ENCODE measurements around the gene GSG1L.
A peak's percentile ranks its signal among the peaks of the same experiment; 100 is the strongest.

Gene GSG1L

GRCh38 chr16:28042811-28043210 is 20.7 kb downstream of the GSG1L start:
- Histone ChIP-seq H3K4me1 (no peaks in the 10 kb centered on the region), H3K27me3 (no peaks in the 10 kb centered on the region), H4K20me1 (no peaks in the 10 kb centered on the region), H3K4me3 (no peak overlapping the region), H3K36me3 (no peaks in the 10 kb centered on the region), H3K9ac (no peak overlapping the region), H3K27ac (no peak overlapping the region), H3K9me3 (replicated peaks in 1 of 11) (peaks cover 0 to 2% (median under 1%) of the 10 kb centered on the region in 11 experiments; a peak in 3 of 22 replicates), H3K4me2 (no peak overlapping the region)
- no peak for TF ChIP-seq Cebpa-rat (IDR thresholded peaks at IDR 0.05)

DNA sequence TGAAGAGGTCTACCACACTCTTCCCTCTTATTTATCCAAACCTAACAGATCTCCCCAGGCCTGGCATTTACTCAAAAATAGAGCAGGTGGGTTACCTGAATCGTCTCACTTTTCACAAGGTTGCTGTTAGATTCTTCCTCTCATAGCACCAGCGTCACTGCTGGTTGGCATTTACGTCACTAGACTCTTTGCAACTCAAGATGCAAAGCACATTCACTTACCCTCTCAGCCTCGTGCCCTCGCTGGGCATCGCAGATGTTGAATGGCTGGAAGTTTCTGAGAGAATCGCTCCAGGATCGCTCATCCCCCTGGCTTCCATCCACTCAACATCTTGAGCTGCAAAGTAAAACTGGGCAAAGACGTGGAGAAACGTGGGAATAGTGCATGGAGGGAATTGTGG is 21.9 kb downstream of the GSG1L start:
- no peak for TF ChIP-seq Cebpa-rat (IDR thresholded peaks at IDR 0.05)
- H3K4me3 ChIP-seq, result no peak overlapping the region
- no peak overlapping the region for H3K4me2 ChIP-seq
- no peaks in the 10 kb centered on the region for H3K27me3 ChIP-seq
- no peaks in the 10 kb centered on the region for H3K4me1 ChIP-seq
- no peak overlapping the region for H3K27ac ChIP-seq
- no peak overlapping the region for H3K9ac ChIP-seq
- H3K36me3 ChIP-seq, result no peaks in the 10 kb centered on the region
- H4K20me1 ChIP-seq, result no peaks in the 10 kb centered on the region
- H3K9me3 ChIP-seq (replicated peaks in 1 of 11), result no peaks in the 10 kb centered on the region

GRCh38 chr16:28040039-28040438 is 23.5 kb downstream of the GSG1L start:
- Histone ChIP-seq H3K9me3 (replicated peaks in 1 of 11) (no peaks in the 10 kb centered on the region), H3K9ac (no peak overlapping the region), H3K27me3 (no peaks in the 10 kb centered on the region), H3K4me3 (no peak overlapping the region), H3K4me2 (no peak overlapping the region), H3K27ac (no peak overlapping the region), H3K36me3 (no peaks in the 10 kb centered on the region), H3K4me1 (peaks cover 0 to 12% (median 9%) of the 10 kb centered on the region in 10 experiments; a peak in 14 of 20 replicates), H4K20me1 (no peaks in the 10 kb centered on the region)
- no peak for TF ChIP-seq Cebpa-rat (IDR thresholded peaks at IDR 0.05)

DNA sequence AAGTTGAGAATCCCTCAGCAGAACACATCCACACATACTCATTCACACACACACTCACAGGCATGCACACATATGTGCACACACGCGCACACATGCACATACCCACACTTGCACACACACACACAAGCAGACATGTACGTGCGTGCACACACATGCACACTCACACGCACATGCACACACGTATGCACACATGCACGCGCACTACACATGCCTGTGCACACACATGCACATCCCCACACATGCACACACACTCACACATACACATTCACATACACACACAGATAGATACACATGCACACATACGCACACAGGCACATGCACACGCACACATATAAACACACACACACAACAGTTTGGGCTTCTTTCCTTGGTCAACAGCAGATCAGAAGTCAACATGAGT is 24.0 kb downstream of the GSG1L start:
- TF ChIP-seq Cebpa-rat (IDR thresholded peaks at IDR 0.05), result no peak

GRCh38 chr16:28038409-28038808 is 25.1 kb downstream of the GSG1L start:
- Histone ChIP-seq H3K27me3 (no peaks in the 10 kb centered on the region), H3K9me3 (replicated peaks in 1 of 11) (no peaks in the 10 kb centered on the region), H3K4me3 (no peak overlapping the region), H3K36me3 (no peaks in the 10 kb centered on the region), H4K20me1 (no peaks in the 10 kb centered on the region), H3K9ac (no peak overlapping the region), H3K27ac (no peak overlapping the region), H3K4me2 (no peak overlapping the region), H3K4me1 (peaks cover 0 to 16% (median 9%) of the 10 kb centered on the region in 10 experiments; a peak in 14 of 20 replicates)
- TF ChIP-seq Cebpa-rat (IDR thresholded peaks at IDR 0.05), result no peak

More for the DNA sequence above, 24.0 kb downstream of the GSG1L start:
- Histone ChIP-seq H3K4me2 (no peak overlapping the region), H3K9me3 (replicated peaks in 1 of 11) (no peaks in the 10 kb centered on the region), H3K9ac (no peak overlapping the region), H3K27ac (no peak overlapping the region), H3K4me1 (peaks cover 0 to 16% (median 9%) of the 10 kb centered on the region in 10 experiments; a peak in 14 of 20 replicates), H3K27me3 (no peaks in the 10 kb centered on the region), H4K20me1 (no peaks in the 10 kb centered on the region), H3K4me3 (no peak overlapping the region), H3K36me3 (no peaks in the 10 kb centered on the region)

DNA sequence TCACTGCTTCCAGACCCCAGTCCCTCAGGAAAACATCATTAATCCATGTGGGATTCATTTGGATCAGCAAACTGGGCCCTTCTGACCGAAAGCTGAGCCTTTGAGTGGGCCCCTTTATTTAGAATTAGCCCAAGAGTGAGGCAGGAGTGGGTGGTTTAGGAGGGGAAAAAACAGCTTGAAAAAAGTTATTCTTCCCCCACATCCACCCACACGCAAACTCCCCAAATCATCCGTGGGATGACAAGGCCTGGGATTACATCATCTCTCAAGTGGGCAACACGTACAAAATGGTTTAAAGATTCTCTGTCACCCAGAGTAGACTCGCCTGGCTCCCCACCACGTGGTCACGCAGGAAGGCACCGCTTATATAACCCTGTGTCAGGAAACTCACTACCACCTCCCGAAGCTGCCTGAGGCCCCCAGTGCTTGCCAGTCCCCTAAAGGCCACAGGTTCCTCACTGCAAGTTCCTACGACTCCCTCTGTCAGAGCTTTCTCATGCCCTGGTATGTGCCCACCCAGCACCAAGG is 27.6 kb downstream of the GSG1L start:
- no peaks in the 10 kb centered on the region for H3K27me3 ChIP-seq
- H3K4me3 ChIP-seq, result no peak overlapping the region
- no peaks in the 10 kb centered on the region for H4K20me1 ChIP-seq
- no peak overlapping the region for H3K9ac ChIP-seq
- H3K36me3 ChIP-seq, result no peaks in the 10 kb centered on the region
- no peak for TF ChIP-seq Cebpa-rat (IDR thresholded peaks at IDR 0.05)
- H3K9me3 ChIP-seq (replicated peaks in 1 of 11), result no peaks in the 10 kb centered on the region
- H3K4me2 ChIP-seq, result peak overlapping the region in 9 of 11 experiments; percentile 7 to 51 (median 26); a peak in 12 of 22 replicates
- no peak overlapping the region for H3K27ac ChIP-seq
- peaks cover 0 to 25% (median 10%) of the 10 kb centered on the region in 10 experiments; a peak in 16 of 20 replicates for H3K4me1 ChIP-seq

- Histone ChIP-seq H3K36me3 (no peaks in the 10 kb centered on the region), H3K9me3 (replicated peaks in 1 of 11) (no peaks in the 10 kb centered on the region), H4K20me1 (no peaks in the 10 kb centered on the region), H3K9ac (no peak overlapping the region), H3K4me2 (no peak overlapping the region), H3K4me1 (peaks cover 0 to 25% (median 10%) of the 10 kb centered on the region in 10 experiments; a peak in 16 of 20 replicates), H3K27ac (no peak overlapping the region), H3K4me3 (no peak overlapping the region), H3K27me3 (no peaks in the 10 kb centered on the region)
- no peak for TF ChIP-seq Cebpa-rat (IDR thresholded peaks at IDR 0.05)
These were observed 29.6 kb downstream of the GSG1L start for GRCh38 chr16:28033870-28034269.

DNA sequence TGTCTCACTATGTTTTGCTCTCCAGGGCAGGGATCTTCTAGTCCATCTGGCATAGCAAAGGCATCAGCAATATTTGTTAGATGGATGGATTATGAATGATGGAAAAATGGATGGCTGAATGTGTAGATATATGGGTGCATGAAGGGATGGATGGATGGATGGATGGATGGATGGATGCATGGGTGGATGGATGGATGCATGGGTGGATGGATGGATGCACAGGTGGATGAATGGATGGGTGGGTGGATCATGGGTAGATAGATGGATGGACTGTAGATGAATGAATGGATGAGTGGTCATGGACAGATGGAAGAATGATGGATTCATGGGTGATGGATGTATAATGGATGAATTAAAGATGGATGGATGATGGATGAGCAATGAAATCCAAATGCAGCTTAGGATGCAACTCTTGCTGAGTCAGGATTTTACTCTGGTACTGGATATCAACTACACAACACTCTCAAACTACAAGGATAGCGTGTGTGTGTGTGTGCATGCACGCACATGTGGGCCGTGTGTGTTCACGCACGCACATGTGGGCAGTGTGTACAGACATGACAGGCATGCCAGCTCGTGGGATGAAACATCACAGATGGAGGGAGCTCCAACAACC is 34.0 kb downstream of the GSG1L start:
- TF ChIP-seq Cebpa-rat (IDR thresholded peaks at IDR 0.05), result no peak
- Histone ChIP-seq H3K4me1 (peaks cover 0 to 9% (median 2%) of the 10 kb centered on the region in 10 experiments; a peak in 4 of 20 replicates), H3K36me3 (no peaks in the 10 kb centered on the region), H3K27me3 (no peaks in the 10 kb centered on the region), H3K4me2 (no peak overlapping the region), H3K27ac (no peak overlapping the region), H4K20me1 (no peaks in the 10 kb centered on the region), H3K4me3 (no peak overlapping the region), H3K9ac (no peak overlapping the region), H3K9me3 (replicated peaks in 1 of 11) (peaks cover 0 to 9% (median 0%) of the 10 kb centered on the region in 11 experiments; a peak in 3 of 22 replicates)

GRCh38 chr16:28027055-28027454 is 36.5 kb downstream of the GSG1L start:
- no peaks in the 10 kb centered on the region for H3K27me3 ChIP-seq
- TF ChIP-seq Cebpa-rat (IDR thresholded peaks at IDR 0.05), result no peak
- H3K9me3 ChIP-seq (replicated peaks in 1 of 11), result peaks cover 0 to 9% (median 0%) of the 10 kb centered on the region in 11 experiments; a peak in 3 of 22 replicates
- peaks cover 0 to 6% (median 2%) of the 10 kb centered on the region in 10 experiments; a peak in 3 of 20 replicates for H3K4me1 ChIP-seq
- no peaks in the 10 kb centered on the region for H3K36me3 ChIP-seq
- H3K9ac ChIP-seq, result no peak overlapping the region
- H3K27ac ChIP-seq, result no peak overlapping the region
- no peak overlapping the region for H3K4me3 ChIP-seq
- no peaks in the 10 kb centered on the region for H4K20me1 ChIP-seq
- H3K4me2 ChIP-seq, result no peak overlapping the region

GRCh38 chr16:28025631-28026030 is 37.9 kb downstream of the GSG1L start:
- H3K27me3 ChIP-seq, result no peaks in the 10 kb centered on the region
- no peaks in the 10 kb centered on the region for H3K4me1 ChIP-seq
- no peak for TF ChIP-seq Cebpa-rat (IDR thresholded peaks at IDR 0.05)
- H3K36me3 ChIP-seq, result no peaks in the 10 kb centered on the region
- H3K27ac ChIP-seq, result no peak overlapping the region
- no peak overlapping the region for H3K4me3 ChIP-seq
- H3K4me2 ChIP-seq, result no peak overlapping the region
- H3K9me3 ChIP-seq (replicated peaks in 1 of 11), result peaks cover 0 to 18% (median 6%) of the 10 kb centered on the region in 11 experiments; a peak in 8 of 22 replicates
- no peaks in the 10 kb centered on the region for H4K20me1 ChIP-seq
- no peak overlapping the region for H3K9ac ChIP-seq

Measured in BLaER1 treated with 17β-estradiol and CSF1 and Interleukin-3, amounts not matched to agents 10 nM and 100 nM (cell line).